ENCODE data around the gene LRRC8B.

GRCh38 chr1:89607586-89608318 lies 83.1 kb downstream of the LRRC8B start:
- no peak for TF ChIP-seq CTCF (IDR thresholded peaks at IDR 0.05)
- TF ChIP-seq POLR2A (IDR thresholded peaks at IDR 0.05) = no peak

Data from testis (tissue), 2 donors.